Sigmoid colon (tissue), 4 donors: ENCODE data around the gene RPL14.

ENCODE experiments used
- POLR2A ChIP-seq, 2 donors: fragments of 450-650 bp; IDR thresholded peaks; one replicate each; pipeline ENCODE4 v1.6.1; 2016; ENCODE audit warnings: antibody characterized with exemption in 2 of 2, mild to moderate bottlenecking in 2 of 2, moderate library complexity in 2 of 2
- POLR2AphosphoS5 ChIP-seq, 4 donors: sonication (generic); formaldehyde crosslinking; IDR thresholded peaks; one replicate each; pipeline ENCODE4 v1.6.1; 2017; ENCODE audit warnings: antibody characterized with exemption in 4 of 4
- TF ChIP-seq, protein P1 (sequence below), 4 experiments: fragments of 450-650 bp in 3 of 4; fragments of 200-600 bp in 1 of 4; IDR thresholded peaks; one replicate each; pipeline ENCODE4 v1.5.1; 2016 to 2019; ENCODE audit warnings: antibody characterized with exemption in 4 of 4, mild to moderate bottlenecking in 3 of 4, moderate library complexity in 2 of 4

DNA sequence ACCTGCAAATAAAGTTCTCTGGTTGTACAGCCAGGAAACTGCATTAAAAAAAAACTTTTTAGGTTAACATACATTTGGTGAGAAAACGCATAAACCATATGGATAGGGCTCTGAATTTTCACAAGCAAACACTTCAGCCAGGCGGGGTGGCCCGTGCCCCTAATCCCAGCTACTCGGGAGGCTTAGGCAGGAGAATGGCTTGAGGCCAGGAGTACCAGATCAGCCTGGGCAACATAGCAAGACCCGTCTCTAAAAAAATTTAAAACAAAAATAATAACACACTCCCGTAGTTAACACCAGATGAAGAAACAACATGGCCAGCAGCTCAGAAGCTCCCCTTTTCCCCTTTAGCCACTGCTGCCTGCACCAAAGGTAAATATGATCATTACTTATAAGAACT, 3.2 kb upstream of the RPL14 start:
- TF ChIP-seq, protein P1, sequence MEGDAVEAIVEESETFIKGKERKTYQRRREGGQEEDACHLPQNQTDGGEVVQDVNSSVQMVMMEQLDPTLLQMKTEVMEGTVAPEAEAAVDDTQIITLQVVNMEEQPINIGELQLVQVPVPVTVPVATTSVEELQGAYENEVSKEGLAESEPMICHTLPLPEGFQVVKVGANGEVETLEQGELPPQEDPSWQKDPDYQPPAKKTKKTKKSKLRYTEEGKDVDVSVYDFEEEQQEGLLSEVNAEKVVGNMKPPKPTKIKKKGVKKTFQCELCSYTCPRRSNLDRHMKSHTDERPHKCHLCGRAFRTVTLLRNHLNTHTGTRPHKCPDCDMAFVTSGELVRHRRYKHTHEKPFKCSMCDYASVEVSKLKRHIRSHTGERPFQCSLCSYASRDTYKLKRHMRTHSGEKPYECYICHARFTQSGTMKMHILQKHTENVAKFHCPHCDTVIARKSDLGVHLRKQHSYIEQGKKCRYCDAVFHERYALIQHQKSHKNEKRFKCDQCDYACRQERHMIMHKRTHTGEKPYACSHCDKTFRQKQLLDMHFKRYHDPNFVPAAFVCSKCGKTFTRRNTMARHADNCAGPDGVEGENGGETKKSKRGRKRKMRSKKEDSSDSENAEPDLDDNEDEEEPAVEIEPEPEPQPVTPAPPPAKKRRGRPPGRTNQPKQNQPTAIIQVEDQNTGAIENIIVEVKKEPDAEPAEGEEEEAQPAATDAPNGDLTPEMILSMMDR (IDR thresholded peaks at IDR 0.05), result no peak
- TF ChIP-seq POLR2A (IDR thresholded peaks at IDR 0.05) (no peak), POLR2AphosphoS5 (IDR thresholded peaks at IDR 0.05) (no peak)
